ENCODE results near the gene TES.

The TES gene

GRCh38 chr7:116265881-116266280, 55.5 kb downstream of the TES start:
- no peak overlapping the region for H3K4me2 ChIP-seq (ENCODE audit: insufficient read depth, low read length)
- H3K27ac ChIP-seq (ENCODE audit: low read length): no peak overlapping the region

GRCh38 chr7:116269466-116269865, 59.1 kb downstream of the TES start:
- no peaks in the 10 kb centered on the region for H4K20me1 ChIP-seq (ENCODE audit: insufficient read depth, low read length)
- ATAC-seq (ENCODE audit: insufficient read depth, low read depth) (no peak), DNase-seq (no peak)
- H3K36me3 ChIP-seq (ENCODE audit: insufficient read depth, low read length): no peaks in the 10 kb centered on the region
- no peaks in the 10 kb centered on the region for H3K4me1 ChIP-seq (ENCODE audit: insufficient read depth, low read length)
- no peak for TF ChIP-seq EZH2 (IDR thresholded peaks at IDR 0.05; ENCODE audit: borderline replicate concordance, low read depth, low read length, severe bottlenecking)
- TF ChIP-seq CTCF (IDR thresholded peaks at IDR 0.05; ENCODE audit: borderline replicate concordance, extremely low read depth, low read length, poor library complexity, severe bottlenecking): no peak
- H3K27me3 ChIP-seq (ENCODE audit: insufficient read depth, low read length, poor library complexity): peaks cover 13% of the 10 kb centered on the region
- no peaks in the 10 kb centered on the region for H3K79me2 ChIP-seq (ENCODE audit: insufficient read depth, low read length)
- no peak overlapping the region for H3K27ac ChIP-seq (ENCODE audit: low read length)
- H3K4me3 ChIP-seq (ENCODE audit: low read depth in 1 of 2, low read length in 2 of 2): no peak overlapping the region
- no peaks in the 10 kb centered on the region for H3K9me3 ChIP-seq (ENCODE audit: insufficient read depth, low read length, severe bottlenecking)
- H2AFZ ChIP-seq (ENCODE audit: low read depth, low read length): no peak overlapping the region
- H3K4me2 ChIP-seq (ENCODE audit: insufficient read depth, low read length): no peak overlapping the region
- H3K9ac ChIP-seq (ENCODE audit: low read depth, low read length): no peak overlapping the region

More at GRCh38 chr7:116265881-116266280, 55.5 kb downstream of the TES start:
- TF ChIP-seq EZH2 (IDR thresholded peaks at IDR 0.05; ENCODE audit: borderline replicate concordance, low read depth, low read length, severe bottlenecking) (no peak), CTCF (IDR thresholded peaks at IDR 0.05; ENCODE audit: borderline replicate concordance, extremely low read depth, low read length, poor library complexity, severe bottlenecking) (no peak)
- H3K79me2 ChIP-seq (ENCODE audit: insufficient read depth, low read length): no peaks in the 10 kb centered on the region
- no peaks in the 10 kb centered on the region for H3K36me3 ChIP-seq (ENCODE audit: insufficient read depth, low read length)
- H2AFZ ChIP-seq (ENCODE audit: low read depth, low read length): no peak overlapping the region
- H3K9me3 ChIP-seq (ENCODE audit: insufficient read depth, low read length, severe bottlenecking): no peaks in the 10 kb centered on the region
- H3K4me3 ChIP-seq (ENCODE audit: low read depth in 1 of 2, low read length in 2 of 2): no peak overlapping the region
- H4K20me1 ChIP-seq (ENCODE audit: insufficient read depth, low read length): no peaks in the 10 kb centered on the region
- H3K27me3 ChIP-seq (ENCODE audit: insufficient read depth, low read length, poor library complexity): peaks cover 10% of the 10 kb centered on the region
- no peak overlapping the region for H3K9ac ChIP-seq (ENCODE audit: low read depth, low read length)
- H3K4me1 ChIP-seq (ENCODE audit: insufficient read depth, low read length): no peaks in the 10 kb centered on the region
- no peak for DNase-seq
- no peak for ATAC-seq (ENCODE audit: insufficient read depth, low read depth)

GRCh38 chr7:116271161-116271913, 61.0 kb downstream of the TES start:
- H3K36me3 ChIP-seq (ENCODE audit: insufficient read depth, low read length): no peaks in the 10 kb centered on the region
- no peaks in the 10 kb centered on the region for H3K9me3 ChIP-seq (ENCODE audit: insufficient read depth, low read length, severe bottlenecking)
- no peak for DNase-seq
- no peaks in the 10 kb centered on the region for H4K20me1 ChIP-seq (ENCODE audit: insufficient read depth, low read length)
- H3K9ac ChIP-seq (ENCODE audit: low read depth, low read length): no peak overlapping the region
- TF ChIP-seq EZH2 (IDR thresholded peaks at IDR 0.05; ENCODE audit: borderline replicate concordance, low read depth, low read length, severe bottlenecking): no peak
- TF ChIP-seq CTCF (IDR thresholded peaks at IDR 0.05; ENCODE audit: borderline replicate concordance, extremely low read depth, low read length, poor library complexity, severe bottlenecking): no peak
- ATAC-seq (ENCODE audit: insufficient read depth, low read depth): no peak
- H3K27ac ChIP-seq (ENCODE audit: low read length): no peak overlapping the region
- no peak overlapping the region for H3K4me2 ChIP-seq (ENCODE audit: insufficient read depth, low read length)
- no peak overlapping the region for H2AFZ ChIP-seq (ENCODE audit: low read depth, low read length)
- no peaks in the 10 kb centered on the region for H3K79me2 ChIP-seq (ENCODE audit: insufficient read depth, low read length)
- no peak overlapping the region for H3K4me3 ChIP-seq (ENCODE audit: low read depth in 1 of 2, low read length in 2 of 2)
- peaks cover 13% of the 10 kb centered on the region for H3K27me3 ChIP-seq (ENCODE audit: insufficient read depth, low read length, poor library complexity)
- no peaks in the 10 kb centered on the region for H3K4me1 ChIP-seq (ENCODE audit: insufficient read depth, low read length)

Data from DND-41 (cell line).